HG02623 (cell line): ENCODE measurements around the gene KRTAP5-6.

Experiments
- ATAC-seq: cut with Tn5 transposase; IDR thresholded peaks from one replicate; pipeline ENCODE4 v1.9.1; 2021; ENCODE audit warnings: moderate library complexity; ENCODE audit not compliant: unreplicated experiment

The KRTAP5-6 gene

DNA sequence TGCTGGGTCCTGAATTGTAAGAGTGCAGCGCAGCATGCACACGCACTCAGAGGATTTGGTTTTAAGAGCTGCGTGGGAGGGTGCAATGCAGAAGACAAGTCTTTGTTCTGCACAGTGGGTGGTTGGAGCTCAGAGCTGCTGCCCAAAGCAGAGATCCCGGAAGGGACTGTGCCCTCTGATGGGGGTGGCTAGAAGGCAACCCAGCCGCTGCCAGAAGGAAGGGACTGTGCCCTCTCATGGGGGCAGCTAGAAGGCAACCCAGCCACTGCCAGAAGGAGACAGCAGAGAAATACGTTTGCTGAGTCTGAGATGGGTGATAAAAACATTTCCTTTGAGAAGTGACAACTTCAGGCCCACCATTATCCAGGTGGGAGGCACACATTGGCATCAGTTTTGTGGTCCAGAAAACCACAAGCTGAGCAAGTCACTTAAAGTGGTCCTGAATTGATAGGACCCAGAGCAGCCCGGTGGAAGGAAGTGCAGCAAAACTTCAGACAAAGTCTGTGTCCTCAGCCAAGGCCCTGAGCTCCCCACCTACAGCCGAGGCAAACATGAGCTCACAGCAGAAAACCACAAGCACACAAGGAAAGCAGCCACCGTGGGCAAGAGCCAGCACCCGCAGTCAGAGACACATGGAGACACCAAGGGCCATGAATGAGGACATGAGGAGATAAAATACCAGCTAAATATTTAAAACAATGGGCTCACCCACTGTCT is 4.3 kb downstream of the KRTAP5-6 start:
- no peak for ATAC-seq

DNA sequence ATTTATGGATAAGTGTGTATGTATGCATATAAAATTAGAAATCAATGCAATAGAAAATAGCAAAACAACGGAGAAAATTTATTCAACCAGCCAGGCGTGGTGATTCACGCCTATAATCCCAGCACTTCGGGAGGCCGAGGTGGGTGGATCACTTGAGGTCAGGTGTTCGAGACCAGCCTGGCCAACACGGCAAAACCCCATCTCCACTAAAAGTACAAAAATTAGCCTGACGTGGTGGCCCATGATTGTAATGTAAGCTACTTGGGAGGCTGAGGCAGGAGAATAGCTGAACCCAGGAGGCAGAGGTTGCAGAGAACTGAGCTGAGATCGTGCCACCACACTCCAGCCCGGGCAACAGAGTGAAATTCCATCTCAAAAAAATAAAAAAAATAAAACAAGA is 5.5 kb downstream of the KRTAP5-6 start:
- no peak for ATAC-seq

DNA sequence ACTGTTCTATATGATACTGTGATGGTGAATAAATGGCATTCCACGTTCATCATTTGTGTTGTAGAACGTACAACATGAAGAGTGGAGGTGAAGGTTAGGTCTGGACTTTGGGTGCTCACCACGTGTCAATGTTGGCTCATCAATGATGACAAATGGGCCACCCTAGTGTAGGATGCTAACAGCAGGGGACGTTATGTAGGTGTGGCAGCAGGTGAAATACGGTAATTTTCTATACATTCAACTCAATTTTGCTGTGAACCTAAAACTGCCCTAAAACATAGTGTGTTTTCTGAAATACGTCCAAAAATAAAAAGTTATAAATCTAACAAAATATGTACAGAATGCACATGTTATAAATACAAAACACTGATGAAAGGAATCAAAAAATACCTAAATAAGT is 6.2 kb downstream of the KRTAP5-6 start:
- no peak for ATAC-seq

DNA sequence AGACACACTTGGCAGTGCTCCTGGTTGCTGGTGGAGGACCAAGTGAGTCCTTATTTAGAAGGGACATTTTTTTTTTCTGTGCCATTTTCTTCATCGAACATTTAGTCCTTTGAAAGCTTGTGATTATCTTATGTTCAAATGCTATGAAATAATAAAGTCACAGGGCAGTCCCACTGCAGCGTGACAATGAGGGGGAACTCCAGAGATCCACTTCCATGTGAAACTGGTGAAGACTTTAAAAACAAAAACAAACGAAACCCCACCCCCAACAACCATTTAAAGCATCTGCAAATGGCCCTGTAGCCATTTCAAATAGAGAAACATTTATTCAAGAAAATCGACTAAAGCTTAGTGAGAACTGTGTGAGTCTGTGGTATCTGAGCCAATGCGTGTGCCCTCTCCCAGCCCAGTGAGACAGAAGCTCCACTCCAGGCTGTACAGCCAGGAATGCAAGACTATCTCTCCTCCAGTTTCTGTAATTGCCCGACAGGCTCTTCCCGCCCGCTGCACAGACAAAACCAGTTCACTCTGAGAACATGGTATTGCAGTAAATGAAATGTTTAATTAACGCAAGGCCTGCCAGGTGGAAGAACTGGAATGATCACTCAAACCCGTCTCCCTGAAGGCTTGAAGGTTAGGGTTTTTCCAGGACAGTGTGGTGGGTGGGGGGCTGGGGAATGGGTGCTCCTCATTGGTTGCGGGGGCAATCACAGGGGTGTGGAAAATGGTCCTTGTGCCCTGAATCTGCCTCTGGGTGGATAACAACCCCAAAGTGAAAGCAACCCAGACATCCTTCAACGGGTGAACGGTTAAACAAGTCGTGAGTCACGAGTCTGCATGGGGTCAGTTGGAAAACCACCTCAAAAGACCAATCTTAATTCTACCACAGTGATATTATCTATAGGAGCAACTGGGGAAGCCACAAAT is 8.4 kb downstream of the KRTAP5-6 start:
- ATAC-seq, result no peak

DNA sequence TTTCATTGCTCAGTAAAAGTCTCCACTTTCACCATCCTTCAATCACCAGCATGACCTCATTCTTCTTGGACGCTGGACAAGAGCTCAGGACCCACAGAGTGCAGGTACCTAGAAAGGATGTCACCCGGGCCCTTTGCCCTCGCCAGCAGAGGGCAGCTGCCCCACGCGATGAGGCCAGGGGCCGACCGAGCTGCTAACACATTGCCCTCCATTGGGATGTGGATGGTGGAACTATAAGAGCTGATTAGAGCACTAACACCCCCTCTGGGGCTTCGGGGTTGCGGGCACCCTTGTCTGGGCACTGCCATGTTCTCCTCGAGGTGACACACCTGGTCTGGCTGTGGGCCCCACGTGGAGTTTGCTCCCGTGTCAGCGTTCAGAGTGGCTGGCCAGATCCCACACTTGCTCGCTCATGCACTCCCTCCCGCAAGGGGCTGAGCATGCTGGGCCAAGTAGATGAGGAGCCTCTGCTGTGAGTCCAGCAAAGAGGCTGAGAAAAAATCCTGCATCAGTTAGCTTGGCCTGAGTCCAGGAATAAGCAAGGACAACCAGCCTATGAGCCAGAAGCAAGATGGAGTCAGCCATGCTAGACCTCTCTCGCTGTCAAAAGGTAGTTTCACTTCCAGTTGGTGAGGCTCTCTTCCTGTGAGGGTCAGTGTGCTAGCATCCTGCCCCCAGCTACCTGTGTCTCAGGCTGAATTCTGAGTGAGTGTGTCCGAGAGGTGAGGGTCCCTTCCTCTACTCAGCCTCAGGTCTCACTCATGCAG is 9.8 kb downstream of the KRTAP5-6 start:
- ATAC-seq, result no peak

DNA sequence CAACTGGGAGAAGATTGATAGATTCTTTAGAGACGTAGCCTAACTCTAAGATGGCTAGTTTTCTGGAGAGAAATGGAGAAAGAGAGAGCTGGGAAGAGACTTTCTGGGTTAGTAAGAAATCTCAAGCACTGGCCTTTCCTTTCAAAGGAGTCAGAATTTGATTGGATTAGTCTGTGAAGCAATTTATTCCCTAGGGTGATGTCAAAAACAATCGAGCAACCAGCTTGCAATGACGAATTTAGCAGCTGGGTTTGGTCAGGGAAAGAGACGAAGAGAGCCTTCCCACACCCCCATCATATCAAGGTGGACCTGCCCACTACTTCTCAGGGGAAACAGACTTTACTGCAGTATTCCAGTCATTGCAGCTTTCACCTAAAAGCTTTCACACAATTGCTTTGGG is 10.8 kb downstream of the KRTAP5-6 start:
- ATAC-seq, result no peak

DNA sequence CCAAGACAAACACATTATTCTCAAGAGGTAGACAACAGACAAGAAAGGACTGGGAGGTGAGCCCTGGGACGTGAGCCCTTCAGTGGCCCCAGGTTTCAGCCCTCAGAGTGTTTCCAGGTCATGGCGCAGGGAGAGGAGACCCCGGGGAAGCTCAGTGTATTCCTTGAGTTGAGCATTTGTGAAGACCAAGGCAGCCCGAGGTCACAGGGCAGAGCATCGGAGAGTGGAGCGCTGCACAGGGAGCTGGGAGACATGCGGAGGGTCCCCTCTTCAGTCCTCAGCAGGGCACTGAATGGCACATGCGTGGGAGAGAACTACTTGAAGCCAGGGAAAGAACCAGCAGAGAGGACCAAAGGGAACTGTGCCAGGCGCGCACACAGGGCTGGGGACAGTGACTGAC is 11.7 kb downstream of the KRTAP5-6 start:
- ATAC-seq, result no peak

DNA sequence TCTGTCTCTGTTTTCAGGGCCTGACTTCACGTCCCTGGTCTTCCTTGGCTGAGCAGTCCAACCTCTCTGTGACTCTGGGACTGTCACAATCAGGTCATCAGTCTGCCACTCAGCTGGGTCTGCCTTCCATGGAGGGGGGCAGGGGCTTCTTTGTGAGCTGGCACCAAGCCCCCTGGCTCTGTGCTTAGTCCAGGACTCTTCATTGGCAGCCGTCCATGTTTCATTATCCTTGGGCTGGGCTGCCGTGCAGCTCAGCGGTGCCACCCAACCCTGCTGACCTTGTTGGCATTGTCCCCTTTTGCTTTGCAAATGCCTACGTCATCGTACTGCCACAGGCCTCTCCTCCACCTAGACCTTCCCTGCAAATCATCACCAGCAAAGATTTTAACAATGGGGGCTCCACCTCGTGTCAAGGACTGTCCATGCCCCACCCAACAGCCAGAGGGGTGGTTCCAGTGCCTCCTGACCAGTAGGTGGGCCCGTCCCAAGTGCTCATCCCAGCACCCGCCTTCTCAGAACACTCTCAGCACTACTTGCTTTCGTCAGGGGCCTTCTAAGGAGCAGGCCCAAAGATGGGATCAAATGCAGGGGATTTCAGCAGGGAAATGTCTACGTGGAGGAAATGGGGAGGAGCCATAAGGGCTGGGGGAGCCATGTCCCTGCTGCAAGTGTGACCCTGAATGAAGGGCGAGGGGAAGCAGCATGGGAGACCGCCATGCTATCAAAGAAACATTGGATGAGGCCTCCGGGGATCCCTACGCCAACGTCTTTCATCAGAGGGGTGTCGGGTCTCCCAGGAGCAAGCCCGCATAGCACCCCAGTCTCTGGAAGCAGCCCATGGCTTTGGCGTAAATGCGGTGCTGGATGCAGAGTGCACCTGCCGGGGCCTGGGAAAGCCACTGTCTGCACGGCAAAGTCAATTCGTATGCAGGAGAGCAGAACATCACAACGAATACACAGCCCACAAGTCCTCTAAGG is 18.2 kb downstream of the KRTAP5-6 start:
- no peak for ATAC-seq

DNA sequence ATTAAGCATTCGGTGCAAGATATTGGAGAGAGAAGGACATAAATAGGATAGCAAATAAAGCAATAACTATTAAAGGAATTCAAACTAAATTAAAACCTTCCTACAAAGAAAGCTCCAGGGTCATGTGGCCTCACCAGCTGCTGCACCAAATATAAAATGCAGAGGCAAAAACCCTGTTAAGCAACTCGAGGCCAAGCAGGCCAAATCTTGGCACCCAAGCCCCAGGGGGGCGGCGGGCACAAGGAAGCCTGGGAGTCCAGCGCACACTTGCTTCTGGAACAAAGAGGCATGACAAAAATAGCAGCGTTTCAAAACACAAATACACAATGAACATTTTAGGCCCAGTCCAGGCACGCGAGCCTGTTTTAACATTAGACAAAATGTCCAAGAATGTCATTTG is 20.8 kb downstream of the KRTAP5-6 start:
- no peak for ATAC-seq

DNA sequence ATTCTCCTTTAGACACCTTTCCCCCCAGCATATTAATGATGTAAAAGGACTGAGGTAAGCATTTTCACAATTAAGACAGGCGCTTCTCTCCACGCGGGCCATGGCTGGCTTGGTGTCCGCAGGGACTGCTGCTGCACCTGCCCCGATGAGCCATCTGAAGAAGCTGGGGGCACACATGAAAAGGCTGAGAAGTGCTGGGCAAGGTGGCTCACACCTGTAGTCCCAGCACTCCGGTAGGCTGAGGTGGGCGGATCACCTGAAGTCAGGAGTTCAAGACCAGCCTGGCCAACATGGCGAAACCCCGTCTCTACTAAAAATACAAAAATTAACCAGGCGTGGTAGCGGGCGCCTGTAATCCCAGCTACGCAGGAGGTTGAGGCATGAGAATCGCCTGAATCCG is 21.3 kb downstream of the KRTAP5-6 start:
- no peak for ATAC-seq

DNA sequence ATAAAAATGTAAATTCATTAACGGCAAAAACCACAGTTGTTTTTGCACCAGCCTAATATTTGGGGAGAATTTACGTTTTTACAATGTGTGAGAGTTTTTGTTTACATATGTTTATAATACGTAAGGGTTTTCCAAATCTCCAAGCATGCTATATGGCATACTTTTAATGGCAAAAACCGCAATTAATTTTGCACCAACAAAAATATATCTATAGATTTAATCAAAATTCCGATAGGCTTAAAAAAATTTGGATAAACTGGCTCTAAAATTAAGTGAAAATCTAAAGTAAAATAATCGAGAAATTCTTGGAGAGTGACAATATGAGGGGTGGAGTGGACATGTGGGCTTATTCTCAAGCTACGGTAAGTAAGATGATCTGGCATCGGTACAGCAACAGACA is 22.8 kb downstream of the KRTAP5-6 start:
- ATAC-seq, result no peak

DNA sequence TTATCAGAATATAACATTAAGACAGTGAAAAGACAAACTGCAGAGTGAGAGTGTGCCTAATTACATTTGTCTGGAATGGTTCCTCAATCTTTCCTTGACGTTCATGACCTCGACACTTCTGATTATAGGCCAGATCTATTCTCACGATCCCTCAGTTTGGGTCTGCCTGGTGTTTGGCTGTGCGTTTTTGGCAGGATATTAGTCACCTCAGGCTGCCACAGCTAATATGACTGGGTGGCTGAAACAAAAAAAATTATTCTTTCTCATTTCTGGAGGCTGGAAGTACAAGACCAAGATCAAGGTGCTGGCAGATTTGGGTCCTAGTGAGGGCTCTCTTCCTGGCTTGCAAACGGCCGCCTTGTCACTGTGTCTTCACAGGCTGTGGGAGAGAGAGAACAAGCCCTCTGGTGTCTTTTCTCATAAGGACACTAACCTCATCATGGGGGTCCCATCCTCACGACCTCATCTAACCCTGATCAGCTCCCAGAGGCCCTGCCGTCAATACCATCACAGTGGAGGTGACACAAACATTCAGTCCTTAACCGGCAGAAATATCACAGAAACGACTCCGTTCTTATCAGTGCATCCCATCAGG is 30.2 kb downstream of the KRTAP5-6 start:
- ATAC-seq, result no peak

DNA sequence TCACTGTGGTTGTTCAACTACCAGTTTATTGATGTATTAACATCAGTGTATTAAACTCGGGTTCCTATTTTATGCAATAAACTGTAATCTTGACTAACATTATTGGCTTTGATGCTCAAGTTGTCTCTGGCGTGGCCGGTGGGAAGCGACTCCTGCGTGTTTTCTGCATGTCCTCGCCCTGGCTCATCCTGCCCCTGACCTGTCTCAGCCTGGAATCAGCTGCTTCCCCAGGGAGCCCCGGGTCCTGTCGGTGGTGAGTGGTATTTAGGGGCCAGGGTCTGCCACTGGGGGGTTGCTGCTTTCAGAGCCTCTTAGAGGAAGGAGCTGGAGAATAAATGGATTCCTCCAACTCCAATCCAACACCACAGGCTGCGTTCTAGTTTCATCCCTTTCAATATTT is 30.9 kb downstream of the KRTAP5-6 start:
- ATAC-seq, result no peak

DNA sequence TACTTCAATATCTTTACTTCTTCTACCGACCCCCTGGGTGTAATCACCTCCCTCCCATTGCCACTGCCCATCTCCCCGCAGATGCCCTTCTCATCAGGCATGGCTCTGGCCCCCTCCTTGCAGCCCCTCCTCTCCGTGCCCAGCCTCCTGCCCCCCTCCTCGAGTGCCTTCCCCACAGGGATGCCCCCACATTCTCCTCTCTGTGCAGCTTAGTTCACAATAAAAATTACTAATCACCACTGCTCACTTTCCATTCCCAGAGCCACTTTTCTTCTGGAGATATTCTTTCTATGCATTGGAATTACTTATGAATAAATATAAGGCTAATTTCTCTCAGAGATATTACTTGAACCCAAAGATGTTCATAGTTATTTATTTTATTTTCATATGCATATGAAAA is 31.3 kb downstream of the KRTAP5-6 start:
- no peak for ATAC-seq

DNA sequence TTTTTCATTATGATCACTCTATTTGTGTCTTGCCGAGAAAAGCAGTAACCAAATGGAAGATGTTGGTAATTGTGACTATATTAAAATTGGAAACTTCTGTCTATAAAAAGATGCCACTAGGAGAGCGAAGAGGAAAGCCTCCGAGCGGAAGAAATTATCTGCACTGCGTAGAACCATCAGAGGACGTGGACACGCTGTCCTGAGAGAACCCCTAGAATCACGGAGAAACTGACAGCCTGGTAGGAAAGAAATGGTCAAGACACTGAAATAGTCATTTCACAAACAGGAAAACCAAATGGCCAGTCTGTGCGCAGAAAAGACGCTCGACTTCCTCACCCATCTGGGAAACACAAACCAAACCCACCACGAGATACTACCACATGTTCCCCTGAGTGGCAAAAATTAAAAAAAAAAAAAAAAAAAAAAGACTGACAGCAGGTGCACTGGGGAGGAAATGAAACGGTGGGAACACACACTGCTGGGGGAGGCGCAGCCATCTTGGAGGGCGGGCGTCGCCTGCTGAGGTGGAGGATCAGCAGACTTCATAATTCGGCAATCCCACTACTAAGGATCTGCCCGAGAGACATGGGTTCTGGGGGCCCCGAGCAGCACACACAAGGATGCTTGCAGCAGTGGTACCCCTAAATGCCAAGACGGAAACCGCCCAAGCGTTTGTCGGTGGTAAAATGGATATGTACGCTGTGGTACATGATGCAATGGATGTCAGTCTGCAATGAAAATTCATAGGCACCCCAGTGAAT is 32.1 kb downstream of the KRTAP5-6 start:
- ATAC-seq, result no peak

DNA sequence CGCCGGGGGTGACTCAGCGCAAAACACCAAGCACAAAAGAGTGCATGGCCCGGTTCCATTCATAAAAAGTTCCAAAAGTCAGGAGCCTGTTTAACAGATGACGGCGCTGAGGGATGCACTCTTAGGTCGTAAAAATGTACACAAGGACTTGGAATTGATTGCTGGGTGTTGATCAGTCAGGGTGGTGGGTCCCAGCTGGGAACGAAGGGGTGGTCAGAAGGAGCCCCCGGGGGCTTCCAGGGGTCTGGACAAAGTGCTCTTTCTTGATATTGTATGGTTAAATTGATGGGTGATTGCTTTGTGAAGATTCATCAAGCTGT is 32.7 kb downstream of the KRTAP5-6 start:
- ATAC-seq, result no peak

DNA sequence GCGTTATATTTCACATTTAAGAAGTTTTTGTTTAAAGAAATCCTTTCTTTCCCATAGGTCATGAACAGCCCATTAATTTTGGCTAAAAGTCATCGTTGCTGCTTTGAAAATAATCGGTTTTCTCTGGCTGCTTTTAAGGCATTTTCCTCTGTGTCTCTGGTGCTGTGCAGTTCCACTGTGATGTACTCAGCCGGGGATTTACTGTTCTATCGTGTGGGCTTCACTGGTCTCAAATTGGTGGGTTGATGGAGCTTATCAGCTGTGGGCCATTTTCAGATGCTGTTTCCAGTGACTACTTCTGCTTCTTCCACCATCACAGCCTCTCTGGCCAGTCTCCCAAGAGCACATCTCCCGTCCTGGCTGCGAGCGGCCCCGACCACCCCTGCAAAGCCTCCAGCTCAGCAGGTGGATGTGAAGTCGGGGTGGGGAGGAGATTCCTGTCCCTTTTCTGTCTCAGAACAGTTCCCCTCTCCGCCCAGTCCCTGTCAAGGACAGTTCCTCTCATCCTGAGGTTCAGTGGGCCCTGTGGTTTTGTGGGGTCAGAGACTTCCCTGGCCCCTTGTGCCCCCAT is 33.1 kb downstream of the KRTAP5-6 start:
- no peak for ATAC-seq

DNA sequence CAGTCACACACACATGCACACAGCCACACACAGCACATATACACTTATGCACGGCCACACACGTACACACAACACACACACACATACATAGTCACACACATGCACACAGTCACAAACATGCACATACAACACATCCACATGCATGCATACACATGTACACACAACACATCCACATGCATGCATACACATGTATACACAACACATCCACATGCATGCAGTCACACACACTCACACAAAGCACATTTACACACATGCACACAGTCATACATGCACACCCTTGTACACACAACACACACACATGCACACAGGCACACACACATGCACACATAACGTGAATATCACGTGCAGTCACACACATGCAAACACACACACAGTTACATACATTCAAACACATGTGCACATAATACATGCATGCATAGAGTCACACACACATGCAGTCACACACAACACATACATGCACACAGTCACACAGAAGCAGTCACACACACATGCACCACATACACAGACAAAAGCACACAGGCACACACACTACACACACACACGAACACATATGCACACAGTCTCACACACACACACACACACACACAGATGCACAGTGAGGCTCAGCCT is 34.6 kb downstream of the KRTAP5-6 start:
- no peak for ATAC-seq
